ENCODE measurements around the gene SPOUT1.
"Not testable (repeated sequence)": the region's sequence is repeated elsewhere in the genome, so short reads cannot be mapped to it uniquely, and the experiment has no call there.

The SPOUT1 gene

GRCh38 chr9:128809831-128810230 lies 19.8 kb downstream of the SPOUT1 start:
- DNase-seq: no peak

GRCh38 chr9:128809036-128809599 lies 20.5 kb downstream of the SPOUT1 start:
- no peak for DNase-seq

- no peak for DNase-seq
Observed at GRCh38 chr9:128808543-128808942, 21.1 kb downstream of the SPOUT1 start.

GRCh38 chr9:128807827-128808226 lies 21.8 kb downstream of the SPOUT1 start:
- no peak for DNase-seq

GRCh38 chr9:128805661-128806060 lies 23.9 kb downstream of the SPOUT1 start:
- DNase-seq: no peak

- DNase-seq: no peak
Observed at GRCh38 chr9:128802482-128802881, 27.1 kb downstream of the SPOUT1 start.

GRCh38 chr9:128800061-128800460 lies 29.5 kb downstream of the SPOUT1 start:
- DNase-seq: no peak

GRCh38 chr9:128798896-128799295 lies 30.7 kb downstream of the SPOUT1 start:
- DNase-seq: no peak

- not testable (repeated sequence) for DNase-seq
Observed at GRCh38 chr9:128794961-128795360, 34.6 kb downstream of the SPOUT1 start.

GRCh38 chr9:128792978-128793686 lies 36.5 kb downstream of the SPOUT1 start:
- no peak for DNase-seq

GRCh38 chr9:128792134-128792533 lies 37.5 kb downstream of the SPOUT1 start:
- DNase-seq: no peak

- DNase-seq: no peak
Observed at GRCh38 chr9:128790536-128790935, 39.1 kb downstream of the SPOUT1 start.

- DNase-seq: no peak
Observed at GRCh38 chr9:128788445-128788844, 41.1 kb downstream of the SPOUT1 start.

GRCh38 chr9:128787659-128788058 lies 41.9 kb downstream of the SPOUT1 start:
- DNase-seq: peak; percentile 42

- peak; percentile 90 for DNase-seq
Observed at GRCh38 chr9:128786681-128787601, 42.7 kb downstream of the SPOUT1 start, which contains the start of gene TBC1D13. TSS of gene TBC1D13 (plus strand) at chr9:128787253. CDS start at chr9:128787354, 101 bp downstream.

- DNase-seq: no peak
Observed at GRCh38 chr9:128785427-128785826, 44.2 kb downstream of the SPOUT1 start.

GRCh38 chr9:128782669-128783068 lies 46.9 kb downstream of the SPOUT1 start:
- no peak for DNase-seq

- no peak for DNase-seq
Observed at GRCh38 chr9:128781187-128782070, 48.2 kb downstream of the SPOUT1 start.

- not testable (repeated sequence) for DNase-seq
Observed at GRCh38 chr9:128780093-128780492, 49.5 kb downstream of the SPOUT1 start.

GRCh38 chr9:128774804-128775203 lies 54.8 kb downstream of the SPOUT1 start:
- DNase-seq: no peak

GRCh38 chr9:128773049-128773448 lies 56.5 kb downstream of the SPOUT1 start:
- no peak for DNase-seq

GRCh38 chr9:128771745-128772519 lies 57.7 kb downstream of the SPOUT1 start, which contains the start of gene ZER1:
TSS of gene ZER1 (minus strand) at chr9:128771927. CDS start at chr9:128755565, 16,362 bp downstream.
- DNase-seq: peak; percentile 94
